ENCODE measurements around the gene ST8SIA1.

GRCh38 chr12:22242726-22243125, 91.8 kb downstream of the ST8SIA1 start:
- TF ChIP-seq GATA2 (IDR thresholded peaks at IDR 0.05; ENCODE audit: low read depth, low read length) (no peak), GATA3 (IDR thresholded peaks at IDR 0.05; ENCODE audit: low read depth, low read length) (no peak)

All from SH-SY5Y (cell line).